Activated gamma-delta T cell treated with anti-CD3 and anti-CD28 coated beads, Interleukin-2, amount 50 U/mL, for 16 hours (primary cell): ENCODE measurements around the gene ZNF316.

ENCODE experiments used
- DNase-seq: peaks from one replicate; pipeline ENCODE4 v3.0.0-alpha.2; 2020; ENCODE audit warnings: low read depth

Gene ZNF316

DNA sequence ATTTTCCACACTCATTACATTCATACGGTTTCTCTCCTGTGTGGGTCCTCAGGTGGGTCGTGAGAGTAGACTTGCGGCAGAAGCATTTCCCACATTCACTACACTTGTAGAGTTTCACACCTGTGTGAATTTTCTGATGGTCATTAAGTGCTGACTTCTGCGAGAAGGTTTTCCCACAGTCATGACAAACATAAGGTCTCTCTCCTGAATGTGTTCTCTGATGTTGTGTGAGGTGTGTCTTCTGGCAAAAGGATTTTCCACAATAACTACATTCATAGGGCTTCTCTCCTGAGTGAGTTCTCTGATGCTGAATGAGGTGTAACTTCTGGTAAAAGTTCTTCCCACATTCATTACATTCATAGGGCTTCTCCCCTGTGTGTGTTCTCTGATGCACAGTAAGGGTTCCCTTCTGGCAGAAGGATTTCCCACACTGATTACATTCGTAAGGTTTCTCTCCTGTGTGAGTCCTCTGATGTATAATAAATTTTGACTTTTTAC lies 54.5 kb downstream of the ZNF316 start:
- DNase-seq, result no peak

DNA sequence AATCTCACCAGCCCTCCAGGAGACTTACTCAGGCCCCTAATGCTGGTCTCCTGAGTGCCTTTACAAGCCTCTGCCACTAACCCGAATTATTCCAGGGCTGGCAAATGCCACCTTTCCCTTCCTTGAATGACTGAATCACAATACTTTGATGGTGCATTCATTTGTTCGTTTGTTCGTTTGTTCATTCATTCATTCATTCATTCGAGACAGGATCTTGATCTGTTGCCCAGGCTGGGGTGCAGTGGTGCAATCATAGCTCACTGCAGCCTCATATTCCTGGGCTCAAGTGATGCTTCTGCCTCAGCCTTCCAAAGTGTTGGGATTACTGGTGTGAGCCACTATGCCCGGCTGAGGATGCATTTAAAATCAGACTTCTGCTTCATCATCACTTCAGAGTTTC lies 63.7 kb downstream of the ZNF316 start:
- DNase-seq, result no peak

DNA sequence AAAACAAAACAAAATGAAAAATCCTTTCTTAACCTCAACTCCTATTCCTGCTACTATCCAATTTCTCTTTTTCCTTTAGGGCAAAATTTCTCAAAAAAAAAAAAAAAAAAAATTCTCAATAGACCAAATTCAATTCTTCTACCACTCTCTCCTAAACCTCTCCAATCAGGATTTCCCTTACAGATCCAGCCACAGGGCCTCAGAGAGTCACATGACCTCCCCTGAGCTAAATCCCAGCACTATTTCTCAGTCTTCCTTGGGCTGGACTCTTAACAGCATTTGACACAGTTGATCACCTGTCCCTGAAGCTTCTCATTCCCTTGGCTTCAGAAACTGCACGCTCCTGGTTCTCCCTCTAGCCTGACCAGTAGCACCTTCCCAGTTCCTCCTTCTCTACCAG lies 64.7 kb downstream of the ZNF316 start:
- no peak for DNase-seq
